SK-N-SH (cell line): ENCODE results near the gene OR52E1. TPM values are rescaled to one million over a fixed set of nuclear protein-coding genes. Genes with fewer than 3 reads are reported as not detected.
"Not testable (repeated sequence)": the region's sequence is repeated elsewhere in the genome, so short reads cannot be mapped to it uniquely, and the experiment has no call there.

Source experiments
- CTCF ChIA-PET: fragments of 300-600, 350-600 bp; formaldehyde crosslinking; extraction: SDS; loops from one replicate; lab custom pipeline; 2021; lab: Yijun Ruan, JAX
- POLR2A ChIA-PET: fragments of 350-600 bp; sonication (Branson Sonifier 250); formaldehyde crosslinking; extraction: SDS; loops from one replicate; lab custom pipeline; 2020; ENCODE audit warnings: antibody characterized with exemption, inconsistent platforms; lab: Yijun Ruan, JAX
- DNase-seq: peaks from one replicate; pipeline ENCODE4 v3.0.0; 2012
- H2AFZ ChIP-seq: fragments of 200-600 bp; sonication (generic); 2 replicates; pipeline ENCODE4 v1.8.1; 2016; ENCODE audit warnings: antibody characterized with exemption, mild to moderate bottlenecking, low read depth
- H3F3A ChIP-seq: fragments of 200-600 bp; sonication (generic); replicated peaks from 2 replicates; pipeline ENCODE3; 2016; ENCODE audit warnings: antibody characterized with exemption, mild to moderate bottlenecking; ENCODE audit not compliant: insufficient read depth
- H3K27ac ChIP-seq, 2 experiments: fragments of 200-500 bp in 1 of 2; fragments of 200-600 bp in 1 of 2; sonication (Bioruptor generic) in 1 of 2; sonication (generic), shearing (Covaris generic) in 1 of 2; 2 replicates each; pipeline versions ENCODE4 v1.5.1 to v1.6.1; 2014 to 2016; ENCODE audit warnings: low read depth in 2 of 2, inconsistent platforms in 1 of 2, low read length in 1 of 2, mild to moderate bottlenecking in 1 of 2, mixed read lengths in 1 of 2
- H3K27me3 ChIP-seq: fragments of 200-600 bp; sonication (generic), shearing (Covaris generic); 2 replicates; pipeline ENCODE4 v1.6.1; 2016; ENCODE audit warnings: mixed run types; ENCODE audit not compliant: insufficient read depth
- H3K36me3 ChIP-seq, 2 experiments: fragments of 200-500 bp in 1 of 2; fragments of 200-600 bp in 1 of 2; sonication (Bioruptor generic) in 1 of 2; sonication (generic) in 1 of 2; replicated peaks in 1 of 2; 2 replicates each; pipeline versions ENCODE3 to v1.5.1; 2014 to 2016; ENCODE audit warnings: low read length in 1 of 2, mild to moderate bottlenecking in 1 of 2; ENCODE audit not compliant: insufficient read depth in 2 of 2, control insufficient read depth in 1 of 2
- H3K4me1 ChIP-seq, 2 experiments: fragments of 200-500 bp in 1 of 2; fragments of 200-600 bp in 1 of 2; sonication (Bioruptor generic) in 1 of 2; sonication (generic), shearing (Covaris generic) in 1 of 2; 2 replicates each; pipeline versions ENCODE4 v1.5.1 to v1.6.1; 2014 to 2016; ENCODE audit warnings: low read depth in 1 of 2, low read length in 1 of 2, mixed run types in 1 of 2; ENCODE audit not compliant: insufficient read depth in 2 of 2, control insufficient read depth in 1 of 2
- H3K4me2 ChIP-seq: fragments of 200-600 bp; sonication (generic), shearing (Covaris generic); 2 replicates; pipeline ENCODE4 v1.6.1; 2017; ENCODE audit warnings: mixed run types
- H3K4me3 ChIP-seq, 2 experiments: fragments of 200-500 bp in 1 of 2; fragments of 200-600 bp in 1 of 2; sonication (Bioruptor generic) in 1 of 2; sonication (generic), shearing (Covaris generic) in 1 of 2; 2 replicates each; pipeline versions ENCODE4 v1.5.1 to v1.8.1; 2014 to 2016; ENCODE audit warnings: low read depth in 2 of 2, inconsistent platforms in 1 of 2, low read length in 1 of 2, mild to moderate bottlenecking in 1 of 2, mixed read lengths in 1 of 2, moderate library complexity in 1 of 2
- H3K79me2 ChIP-seq: fragments of 200-600 bp; sonication (generic); 2 replicates; pipeline ENCODE4 v1.8.1; 2017; ENCODE audit warnings: mild to moderate bottlenecking; ENCODE audit not compliant: insufficient read depth
- H3K9ac ChIP-seq: fragments of 200-600 bp; sonication (generic); 2 replicates; pipeline ENCODE4 v1.6.1; 2017; ENCODE audit warnings: mixed run types
- H3K9me2 ChIP-seq: fragments of 200-600 bp; sonication (generic); 2 replicates; pipeline ENCODE4 v1.6.1; 2017; ENCODE audit warnings: mixed run types
- H3K9me3 ChIP-seq: fragments of 200-600 bp; sonication (generic); 2 replicates; pipeline ENCODE4 v1.6.1; 2017; ENCODE audit warnings: mixed run types, mild to moderate bottlenecking, moderate library complexity
- H4K20me1 ChIP-seq: fragments of 200-600 bp; sonication (generic); 2 replicates; pipeline ENCODE4 v1.6.1; 2017; ENCODE audit warnings: mild to moderate bottlenecking, mixed run types; ENCODE audit not compliant: insufficient read depth
- FOXM1 ChIP-seq: IDR thresholded peaks from 2 replicates; pipeline ENCODE4 v1.4.0; 2012; ENCODE audit warnings: low read depth, mild to moderate bottlenecking
- NFIC ChIP-seq: IDR thresholded peaks from 2 replicates; pipeline ENCODE4 v1.4.0; 2012; ENCODE audit warnings: borderline replicate concordance
- NRF1 ChIP-seq: IDR thresholded peaks from 2 replicates; pipeline ENCODE4 v1.6.1; 2012; ENCODE audit warnings: low read depth, mild to moderate bottlenecking, low read length
- RCOR1 ChIP-seq: fragments of 150-350 bp; IDR thresholded peaks from 2 replicates; pipeline ENCODE4 v1.6.1; 2017; ENCODE audit warnings: antibody characterized with exemption, low read length
- SIN3A ChIP-seq: IDR thresholded peaks from 2 replicates; pipeline ENCODE4 v1.6.1; 2012; ENCODE audit warnings: low read depth, mild to moderate bottlenecking, low read length, moderate library complexity, borderline replicate concordance
- SMC3 ChIP-seq: IDR thresholded peaks from 2 replicates; pipeline ENCODE4 v1.6.1; 2012; ENCODE audit warnings: low read depth, low read length, improper control_type of control experiment
- TAF1 ChIP-seq: IDR thresholded peaks from 2 replicates; pipeline ENCODE4 v1.6.1; 2012; ENCODE audit warnings: low read depth, mild to moderate bottlenecking, low read length, moderate library complexity, borderline replicate concordance
- WGBS: methylation state at CpG from one replicate; pipeline ENCODE4 v1.1.6; 2017; ENCODE audit warnings: low lambda C conversion rate; 5-methylcytosine and 5-hydroxymethylcytosine counted together
- polyA plus RNA-seq, 3 experiments: library from polyadenylated mRNA; depleted of rRNA; stranded (reverse); fragments of >200 nt; gene quantifications; 2 replicates each; pipeline ENCODE4 v1.2.3, GENCODE V29; 2012
- TF ChIP-seq, protein P1 (sequence below): IDR thresholded peaks from 2 replicates; pipeline ENCODE4 v1.4.0; 2012; ENCODE audit warnings: low read depth, borderline replicate concordance
- TF ChIP-seq, protein P2 (sequence below): fragments of 200-600 bp; sonication (generic); IDR thresholded peaks from 2 replicates; pipeline ENCODE4 v1.6.1; 2017; ENCODE audit warnings: antibody characterized with exemption, mild to moderate bottlenecking, moderate library complexity
- TF ChIP-seq, protein P3 (sequence below): IDR thresholded peaks from 2 replicates; pipeline ENCODE4 v1.4.0; 2012; ENCODE audit warnings: low read depth, borderline replicate concordance
- TF ChIP-seq, protein P4 (sequence below): fragments of 150-350 bp; IDR thresholded peaks from 2 replicates; pipeline ENCODE4 v1.6.1; 2016; ENCODE audit warnings: mild to moderate bottlenecking, low read depth, low read length
- TF ChIP-seq, protein P5 (sequence below): fragments of 150-350 bp; IDR thresholded peaks from 2 replicates; pipeline ENCODE4 v1.6.1; 2017; ENCODE audit warnings: antibody characterized with exemption, low read length, low read depth, borderline replicate concordance

OR52E1 gene
- polyA plus RNA-seq, 1 of the 3 experiments (the other 2 are of a cell fraction) = not detected

DNA sequence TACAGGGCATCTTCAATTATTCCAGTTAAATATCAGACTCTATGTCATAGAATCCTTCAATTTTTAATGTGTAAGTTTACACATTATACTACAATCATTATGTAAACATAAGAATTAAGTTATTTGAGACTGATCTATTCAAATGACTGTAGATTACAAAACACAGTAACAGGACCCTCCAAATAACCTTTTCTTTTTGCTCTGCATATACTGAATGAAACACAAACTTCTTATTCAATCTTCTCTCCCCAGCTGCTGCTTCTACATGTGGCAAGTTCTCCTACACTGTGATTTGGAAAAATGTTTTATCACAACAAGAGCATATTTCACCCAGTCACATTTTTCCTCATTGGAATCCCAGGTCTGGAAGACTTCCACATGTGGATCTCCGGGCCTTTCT lies 23.1 kb upstream of the OR52E1 start, which contains the start of gene OR52J3 (continued):
- TF ChIP-seq, protein P1, sequence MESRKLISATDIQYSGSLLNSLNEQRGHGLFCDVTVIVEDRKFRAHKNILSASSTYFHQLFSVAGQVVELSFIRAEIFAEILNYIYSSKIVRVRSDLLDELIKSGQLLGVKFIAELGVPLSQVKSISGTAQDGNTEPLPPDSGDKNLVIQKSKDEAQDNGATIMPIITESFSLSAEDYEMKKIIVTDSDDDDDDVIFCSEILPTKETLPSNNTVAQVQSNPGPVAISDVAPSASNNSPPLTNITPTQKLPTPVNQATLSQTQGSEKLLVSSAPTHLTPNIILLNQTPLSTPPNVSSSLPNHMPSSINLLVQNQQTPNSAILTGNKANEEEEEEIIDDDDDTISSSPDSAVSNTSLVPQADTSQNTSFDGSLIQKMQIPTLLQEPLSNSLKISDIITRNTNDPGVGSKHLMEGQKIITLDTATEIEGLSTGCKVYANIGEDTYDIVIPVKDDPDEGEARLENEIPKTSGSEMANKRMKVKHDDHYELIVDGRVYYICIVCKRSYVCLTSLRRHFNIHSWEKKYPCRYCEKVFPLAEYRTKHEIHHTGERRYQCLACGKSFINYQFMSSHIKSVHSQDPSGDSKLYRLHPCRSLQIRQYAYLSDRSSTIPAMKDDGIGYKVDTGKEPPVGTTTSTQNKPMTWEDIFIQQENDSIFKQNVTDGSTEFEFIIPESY = no peak
- TF ChIP-seq TAF1 (no peak), NRF1 (no peak)

DNA sequence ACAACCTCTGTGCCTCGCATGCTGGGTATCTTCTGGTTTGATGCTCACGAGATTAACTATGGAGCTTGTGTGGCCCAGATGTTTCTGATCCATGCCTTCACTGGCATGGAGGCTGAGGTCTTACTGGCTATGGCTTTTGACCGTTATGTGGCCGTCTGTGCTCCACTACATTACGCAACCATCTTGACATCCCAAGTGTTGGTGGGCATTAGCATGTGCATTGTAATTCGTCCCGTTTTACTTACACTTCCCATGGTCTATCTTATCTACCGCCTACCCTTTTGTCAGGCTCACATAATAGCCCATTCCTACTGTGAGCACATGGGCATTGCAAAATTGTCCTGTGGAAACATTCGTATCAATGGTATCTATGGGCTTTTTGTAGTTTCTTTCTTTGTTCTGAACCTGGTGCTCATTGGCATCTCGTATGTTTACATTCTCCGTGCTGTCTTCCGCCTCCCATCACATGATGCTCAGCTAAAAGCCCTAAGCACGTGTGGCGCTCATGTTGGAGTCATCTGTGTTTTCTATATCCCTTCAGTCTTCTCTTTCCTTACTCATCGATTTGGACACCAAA lies 22.5 kb upstream of the OR52E1 start:
- CTCF ChIA-PET = no interaction called here
- H3K4me3 ChIP-seq = no peak overlapping the region
- POLR2A ChIA-PET = no interaction called here
- H3K9me2 ChIP-seq = no peaks in the 10 kb centered on the region
- H3K4me1 ChIP-seq = no peaks in the 10 kb centered on the region
- H2AFZ ChIP-seq = no peak overlapping the region
- no peak overlapping the region for H3K4me2 ChIP-seq
- H3F3A ChIP-seq = no peaks in the 10 kb centered on the region
- TF ChIP-seq, protein P2, sequence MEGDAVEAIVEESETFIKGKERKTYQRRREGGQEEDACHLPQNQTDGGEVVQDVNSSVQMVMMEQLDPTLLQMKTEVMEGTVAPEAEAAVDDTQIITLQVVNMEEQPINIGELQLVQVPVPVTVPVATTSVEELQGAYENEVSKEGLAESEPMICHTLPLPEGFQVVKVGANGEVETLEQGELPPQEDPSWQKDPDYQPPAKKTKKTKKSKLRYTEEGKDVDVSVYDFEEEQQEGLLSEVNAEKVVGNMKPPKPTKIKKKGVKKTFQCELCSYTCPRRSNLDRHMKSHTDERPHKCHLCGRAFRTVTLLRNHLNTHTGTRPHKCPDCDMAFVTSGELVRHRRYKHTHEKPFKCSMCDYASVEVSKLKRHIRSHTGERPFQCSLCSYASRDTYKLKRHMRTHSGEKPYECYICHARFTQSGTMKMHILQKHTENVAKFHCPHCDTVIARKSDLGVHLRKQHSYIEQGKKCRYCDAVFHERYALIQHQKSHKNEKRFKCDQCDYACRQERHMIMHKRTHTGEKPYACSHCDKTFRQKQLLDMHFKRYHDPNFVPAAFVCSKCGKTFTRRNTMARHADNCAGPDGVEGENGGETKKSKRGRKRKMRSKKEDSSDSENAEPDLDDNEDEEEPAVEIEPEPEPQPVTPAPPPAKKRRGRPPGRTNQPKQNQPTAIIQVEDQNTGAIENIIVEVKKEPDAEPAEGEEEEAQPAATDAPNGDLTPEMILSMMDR = no peak
- TF ChIP-seq RCOR1 (no peak), NFIC (no peak), NRF1 (no peak), SIN3A (no peak), SMC3 (no peak), FOXM1 (no peak), TAF1 (no peak)
- TF ChIP-seq, protein P3, sequence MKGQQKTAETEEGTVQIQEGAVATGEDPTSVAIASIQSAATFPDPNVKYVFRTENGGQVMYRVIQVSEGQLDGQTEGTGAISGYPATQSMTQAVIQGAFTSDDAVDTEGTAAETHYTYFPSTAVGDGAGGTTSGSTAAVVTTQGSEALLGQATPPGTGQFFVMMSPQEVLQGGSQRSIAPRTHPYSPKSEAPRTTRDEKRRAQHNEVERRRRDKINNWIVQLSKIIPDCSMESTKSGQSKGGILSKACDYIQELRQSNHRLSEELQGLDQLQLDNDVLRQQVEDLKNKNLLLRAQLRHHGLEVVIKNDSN = no peak
- TF ChIP-seq, protein P4, sequence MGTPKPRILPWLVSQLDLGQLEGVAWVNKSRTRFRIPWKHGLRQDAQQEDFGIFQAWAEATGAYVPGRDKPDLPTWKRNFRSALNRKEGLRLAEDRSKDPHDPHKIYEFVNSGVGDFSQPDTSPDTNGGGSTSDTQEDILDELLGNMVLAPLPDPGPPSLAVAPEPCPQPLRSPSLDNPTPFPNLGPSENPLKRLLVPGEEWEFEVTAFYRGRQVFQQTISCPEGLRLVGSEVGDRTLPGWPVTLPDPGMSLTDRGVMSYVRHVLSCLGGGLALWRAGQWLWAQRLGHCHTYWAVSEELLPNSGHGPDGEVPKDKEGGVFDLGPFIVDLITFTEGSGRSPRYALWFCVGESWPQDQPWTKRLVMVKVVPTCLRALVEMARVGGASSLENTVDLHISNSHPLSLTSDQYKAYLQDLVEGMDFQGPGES = no peak
- TF ChIP-seq, protein P1 = no peak
- TF ChIP-seq, protein P5, sequence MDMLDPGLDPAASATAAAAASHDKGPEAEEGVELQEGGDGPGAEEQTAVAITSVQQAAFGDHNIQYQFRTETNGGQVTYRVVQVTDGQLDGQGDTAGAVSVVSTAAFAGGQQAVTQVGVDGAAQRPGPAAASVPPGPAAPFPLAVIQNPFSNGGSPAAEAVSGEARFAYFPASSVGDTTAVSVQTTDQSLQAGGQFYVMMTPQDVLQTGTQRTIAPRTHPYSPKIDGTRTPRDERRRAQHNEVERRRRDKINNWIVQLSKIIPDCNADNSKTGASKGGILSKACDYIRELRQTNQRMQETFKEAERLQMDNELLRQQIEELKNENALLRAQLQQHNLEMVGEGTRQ = no peak
- TF ChIP-seq, all 33 proteins: peak for 0
- Histone ChIP-seq H4K20me1 (no peaks in the 10 kb centered on the region), H3K9ac (no peak overlapping the region), H3K27me3 (no peaks in the 10 kb centered on the region), H3K36me3 (no peaks in the 10 kb centered on the region), H3K9me3 (no peaks in the 10 kb centered on the region), H3K79me2 (no peaks in the 10 kb centered on the region), H3K27ac (no peak overlapping the region)
- no peak for DNase-seq
- WGBS = 5% methylated on average over 15 of the region's 15 CpGs

DNA sequence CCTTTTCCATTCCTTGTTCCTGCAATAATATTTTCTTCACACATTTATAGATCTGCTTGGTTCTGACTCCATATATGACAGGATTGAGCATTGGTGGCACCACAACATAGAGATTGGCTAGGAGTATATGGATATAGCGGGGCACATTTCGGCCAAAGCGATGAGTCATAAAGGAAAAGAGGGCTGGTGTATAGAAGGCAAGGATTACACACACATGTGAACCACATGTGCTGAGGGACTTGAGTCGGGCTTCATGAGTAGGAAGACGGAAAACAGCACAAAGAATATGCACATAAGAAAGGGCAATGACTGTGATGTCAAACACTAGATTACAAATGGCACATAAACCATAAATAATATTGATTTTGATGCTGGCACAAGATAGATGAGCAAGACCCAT lies 10.7 kb upstream of the OR52E1 start:
- WGBS = 4% methylated on average over 5 of the region's 5 CpGs
- CTCF ChIA-PET = not testable (repeated sequence)

More for the DNA sequence above, 10.7 kb upstream of the OR52E1 start:
- H3K27me3 ChIP-seq, H3K9me3 ChIP-seq, H3F3A ChIP-seq, H3K27ac ChIP-seq, H3K4me2 ChIP-seq, POLR2A ChIA-PET, H3K36me3 ChIP-seq, H3K4me3 ChIP-seq, DNase-seq, H3K4me1 ChIP-seq, H3K79me2 ChIP-seq, H3K9me2 ChIP-seq, H3K9ac ChIP-seq, H4K20me1 ChIP-seq, H2AFZ ChIP-seq: not testable (repeated sequence)
